ENCODE results near the gene MAPRE2.

- TF ChIP-seq CTCF (IDR thresholded peaks at IDR 0.05; ENCODE audit: insufficient read depth, low read length, poor library complexity, severe bottlenecking) = no peak
- TF ChIP-seq EZH2phosphoT487 (conservative IDR thresholded peaks at IDR 0.05; ENCODE audit: low read length) = no peak
Observed at GRCh38 chr18:35144698-35145097, 103.5 kb downstream of the MAPRE2 start.

Data from SU-DHL-6 (cell line).